GM19043 (cell line): ENCODE measurements around the gene IGF2BP3.
"Not testable (repeated sequence)": the region's sequence is repeated elsewhere in the genome, so short reads cannot be mapped to it uniquely, and the experiment has no call there.

Experiments used
- ATAC-seq: cut with Tn5 transposase; IDR thresholded peaks from one replicate; pipeline ENCODE4 v1.9.1; 2021; ENCODE audit warnings: low read depth; ENCODE audit not compliant: unreplicated experiment

The IGF2BP3 gene

DNA sequence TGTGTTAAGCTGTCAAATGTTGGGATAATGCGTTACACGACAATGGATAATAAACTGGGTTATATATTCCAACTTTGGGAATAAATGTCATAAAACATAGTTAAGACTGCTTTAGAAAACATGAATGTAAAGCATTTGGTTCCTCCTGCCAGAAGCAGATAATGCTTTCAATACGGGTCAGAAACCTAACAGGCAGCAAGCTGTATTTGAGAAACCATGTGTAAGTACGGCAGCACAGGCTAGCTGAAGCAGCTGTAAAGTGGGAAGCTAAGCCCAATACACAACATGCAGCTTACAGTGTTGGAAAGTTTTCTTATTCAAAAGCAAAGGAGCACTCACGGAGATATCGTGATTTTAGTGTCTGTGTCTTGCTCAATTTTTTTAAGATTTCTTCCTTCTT, 124.7 kb downstream of the IGF2BP3 start:
- ATAC-seq, result no peak

DNA sequence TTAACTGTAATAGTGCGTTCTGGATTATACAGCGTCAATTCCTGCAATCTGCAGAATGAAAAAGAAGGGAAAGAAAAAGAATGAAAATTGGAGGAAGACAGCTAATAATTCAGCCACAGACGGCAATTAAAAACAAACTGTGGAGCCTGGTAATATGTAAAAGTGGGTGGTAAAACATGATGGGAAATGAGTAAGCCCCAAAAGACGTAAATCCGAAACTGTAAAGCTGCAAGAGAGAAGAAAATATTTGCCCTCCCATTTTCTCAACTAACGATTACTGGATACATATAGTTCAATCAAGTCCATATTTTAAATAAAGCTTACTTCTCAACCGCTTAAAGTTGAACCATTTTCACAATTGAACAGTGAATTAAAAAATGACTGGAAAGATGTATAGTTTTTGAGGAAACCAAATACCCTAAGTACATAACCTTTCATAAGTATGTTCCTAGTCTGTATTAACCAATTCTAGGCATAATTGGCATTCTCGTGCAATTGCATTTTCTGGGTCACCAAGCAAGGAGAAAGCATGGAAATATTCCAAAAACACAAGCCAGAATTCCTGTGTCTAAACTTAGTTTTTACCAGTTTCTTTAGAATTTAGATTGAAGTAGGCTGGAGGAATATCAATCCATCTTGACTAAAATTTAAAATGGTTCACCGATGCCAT, 126.3 kb downstream of the IGF2BP3 start:
- ATAC-seq, result no peak

GRCh38 chr7:23343102-23343501, 127.2 kb downstream of the IGF2BP3 start:
- no peak for ATAC-seq

DNA sequence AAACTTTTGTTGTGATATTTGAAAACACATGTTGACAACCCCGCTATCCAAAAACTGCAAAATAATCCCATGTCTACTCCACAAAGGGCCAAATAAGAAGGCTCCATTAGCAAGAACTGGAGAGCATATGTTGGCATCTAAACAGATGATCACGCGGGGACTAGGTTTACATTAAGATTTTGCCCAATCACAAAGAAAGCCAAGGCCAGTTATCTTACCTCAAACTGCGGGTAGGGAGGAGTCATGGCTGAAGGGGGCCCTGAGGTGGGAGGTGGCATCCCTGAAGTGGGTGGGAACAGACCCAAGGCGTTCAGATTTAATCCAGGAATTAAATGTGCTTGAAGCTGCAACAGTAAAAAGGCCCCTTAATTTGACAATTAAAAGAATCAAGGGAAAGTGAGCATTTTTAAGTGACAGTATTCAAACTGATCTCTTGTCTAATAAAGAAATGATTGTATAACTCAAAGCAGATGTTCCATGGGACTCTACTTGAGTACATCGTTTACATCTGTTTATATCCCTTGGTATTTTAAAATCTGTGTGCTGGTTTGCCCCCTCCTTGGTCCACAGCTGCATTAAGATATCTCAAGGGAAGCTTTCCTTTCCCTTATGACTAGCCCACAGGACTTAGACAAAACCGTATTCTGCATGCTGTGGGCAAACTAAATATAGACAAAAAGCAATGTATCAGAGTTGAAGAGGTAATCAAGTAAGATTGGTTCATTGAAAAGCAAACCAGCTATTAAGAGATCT, 128.3 kb downstream of the IGF2BP3 start:
- ATAC-seq, result no peak

DNA sequence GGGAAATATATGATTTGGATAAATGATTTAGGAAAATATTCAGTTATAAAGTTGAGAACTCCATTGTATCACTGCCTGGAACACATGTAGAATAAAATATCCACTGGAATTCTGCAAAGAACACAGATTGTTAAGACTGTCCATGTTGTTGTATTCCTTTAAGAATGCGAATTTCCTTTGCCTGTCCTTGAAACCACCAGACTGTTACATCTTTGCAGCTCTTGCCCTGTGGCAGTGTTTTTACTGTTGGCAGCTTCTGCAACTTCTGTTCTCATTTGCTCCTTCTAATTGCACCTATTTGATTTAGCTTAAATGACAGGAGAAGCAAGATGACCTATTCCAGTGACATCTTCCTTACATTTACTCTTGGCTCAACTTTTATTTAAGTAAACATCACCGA, 131.4 kb downstream of the IGF2BP3 start:
- no peak for ATAC-seq

GRCh38 chr7:23338439-23338838, 131.9 kb downstream of the IGF2BP3 start:
- ATAC-seq, result no peak

- ATAC-seq, result no peak
Measured at GRCh38 chr7:23337374-23337773, 132.9 kb downstream of the IGF2BP3 start.

DNA sequence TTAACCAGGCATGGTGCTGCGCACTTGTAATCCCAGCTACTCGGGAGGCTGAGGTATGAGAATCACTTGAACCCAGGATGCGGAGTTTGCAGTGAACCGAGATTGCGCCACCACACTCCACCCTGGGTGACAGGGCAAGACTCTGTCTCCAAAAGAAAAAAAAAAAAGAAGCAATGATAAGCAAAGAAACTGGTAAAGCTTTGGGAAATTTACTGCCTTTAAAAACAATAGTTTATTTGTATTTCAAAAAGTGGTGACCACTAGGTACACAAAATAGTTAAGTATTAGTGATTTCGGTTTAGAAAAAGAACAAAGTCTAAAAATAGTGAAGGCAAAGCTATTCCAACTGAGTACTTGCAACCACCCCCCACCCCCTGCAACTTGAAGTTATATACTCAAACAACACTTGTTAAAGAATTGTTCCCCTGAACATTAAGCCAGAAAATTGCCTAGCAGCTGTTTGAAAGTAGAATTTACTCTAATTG, 133.4 kb downstream of the IGF2BP3 start:
- no peak for ATAC-seq

DNA sequence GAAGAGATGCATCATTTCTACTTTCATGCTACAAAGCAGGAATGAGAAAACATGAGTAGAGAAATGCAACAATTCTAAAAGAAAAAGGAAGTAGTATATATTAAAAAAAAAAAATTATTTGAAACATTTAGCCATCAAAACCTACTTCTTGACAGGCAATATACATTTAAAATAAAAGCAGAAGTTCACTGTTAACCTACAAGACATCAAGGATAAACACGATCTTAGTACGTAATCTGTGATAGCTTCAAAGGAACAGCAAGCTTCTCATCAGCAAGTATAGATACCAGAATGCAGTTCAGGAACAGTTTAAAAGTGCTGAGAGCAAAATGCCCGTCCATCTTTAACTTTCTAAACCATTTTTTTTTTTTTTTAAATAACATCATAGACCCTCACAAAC, 134.2 kb downstream of the IGF2BP3 start:
- no peak for ATAC-seq

DNA sequence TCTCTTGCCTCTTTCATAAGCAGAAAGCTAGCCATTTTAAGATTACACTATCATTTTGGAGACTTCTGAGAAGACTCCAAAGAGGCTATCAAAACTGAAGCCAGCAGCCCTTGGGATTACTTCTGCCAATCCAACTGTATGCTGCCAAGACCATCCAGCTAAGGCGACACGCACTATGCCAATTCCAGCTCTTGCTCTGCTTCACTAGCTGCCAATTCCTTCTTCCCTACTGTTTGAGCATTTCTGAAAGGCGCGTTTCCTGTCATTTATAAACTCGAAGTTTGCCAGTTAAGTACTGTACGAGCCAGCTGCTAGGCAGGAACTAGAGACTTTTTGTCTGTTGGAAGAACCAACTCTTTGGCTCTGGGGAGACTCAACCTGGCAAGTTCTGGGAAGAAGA, 134.7 kb downstream of the IGF2BP3 start:
- ATAC-seq, result no peak

DNA sequence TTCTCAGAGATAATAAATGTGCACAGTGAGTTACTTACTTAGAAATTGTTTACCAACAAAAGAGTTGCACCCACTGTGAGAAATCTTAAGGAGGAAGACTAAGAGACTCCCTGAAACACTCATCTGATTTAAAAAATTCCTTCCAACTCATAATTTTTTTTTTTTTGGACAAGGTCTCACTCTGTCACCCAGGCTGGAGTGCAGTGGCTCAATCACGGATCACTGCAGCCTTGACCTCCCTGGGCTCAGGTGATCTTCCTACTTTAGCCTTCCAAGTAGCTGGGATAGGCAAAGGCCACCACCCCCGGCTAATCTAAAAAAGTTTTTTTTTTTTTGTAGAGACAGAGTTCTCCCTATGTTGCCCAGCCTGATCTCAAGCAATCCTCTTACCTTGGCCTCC, 135.2 kb downstream of the IGF2BP3 start:
- no peak for ATAC-seq

DNA sequence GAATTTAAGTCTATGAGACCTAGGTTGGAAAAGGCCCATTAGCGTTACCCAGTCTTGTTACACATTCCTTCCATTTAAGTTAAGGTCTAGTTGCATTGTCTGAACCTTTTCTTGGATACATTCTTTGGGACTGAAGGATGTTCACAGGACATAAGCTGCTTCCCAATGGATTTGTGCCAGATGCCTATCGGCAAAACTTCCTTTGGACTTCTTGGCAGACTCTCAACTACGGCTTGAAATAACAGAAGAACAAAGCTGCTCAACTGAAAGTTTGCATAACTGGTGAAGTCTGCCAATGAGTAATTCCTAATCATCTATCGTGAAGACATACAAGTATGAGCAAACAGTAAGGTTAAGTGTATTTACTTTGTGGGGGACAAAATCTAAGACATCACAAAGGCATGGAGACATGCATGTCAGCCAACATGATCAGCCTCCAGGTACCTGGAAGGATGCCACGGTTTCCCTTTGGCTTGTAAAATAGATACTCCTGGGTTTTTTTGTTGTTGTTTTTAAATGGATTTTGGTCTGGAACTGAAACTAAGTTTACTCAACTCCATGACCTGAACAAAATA, 135.7 kb downstream of the IGF2BP3 start:
- no peak for ATAC-seq

- no peak for ATAC-seq
Measured at GRCh38 chr7:23333671-23334246, 136.5 kb downstream of the IGF2BP3 start.

GRCh38 chr7:23332910-23333612, 137.2 kb downstream of the IGF2BP3 start:
- no peak for ATAC-seq

DNA sequence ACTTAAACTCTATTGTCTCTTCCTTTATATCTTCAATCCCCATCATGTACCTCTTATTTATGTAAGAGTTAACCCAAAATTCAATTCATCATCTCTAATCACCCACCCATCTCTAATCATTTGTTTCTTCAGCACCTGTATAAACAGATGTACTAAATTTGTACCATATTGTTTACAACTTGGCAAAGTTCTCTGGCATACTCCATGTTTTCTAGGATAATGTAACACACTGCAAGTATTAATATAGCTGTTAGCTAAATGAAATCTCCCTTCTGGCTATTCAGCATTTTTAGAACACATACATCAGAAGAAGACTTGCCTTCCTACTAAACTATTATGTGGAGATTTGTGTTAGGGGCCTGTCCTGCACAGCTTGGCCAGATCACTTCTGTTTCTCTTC, 138.1 kb downstream of the IGF2BP3 start:
- no peak for ATAC-seq

- ATAC-seq, result no peak
Measured at GRCh38 chr7:23331132-23331531, 139.2 kb downstream of the IGF2BP3 start.

GRCh38 chr7:23315366-23315765, 154.9 kb downstream of the IGF2BP3 start:
- ATAC-seq, result no peak

GRCh38 chr7:23312141-23312540, 158.2 kb downstream of the IGF2BP3 start:
- not testable (repeated sequence) for ATAC-seq

- no peak for ATAC-seq
Measured at GRCh38 chr7:23308754-23309153, 161.5 kb downstream of the IGF2BP3 start.

- ATAC-seq, result no peak
Measured at GRCh38 chr7:23306936-23307521, 163.3 kb downstream of the IGF2BP3 start.
